KOPT-K1 (cell line): Measurements from ENCODE around the gene HDHD3.
"Not testable (repeated sequence)": the region's sequence is repeated elsewhere in the genome, so short reads cannot be mapped to it uniquely, and the experiment has no call there.

Experiments
- H3K27ac ChIP-seq: fragments of 200-600 bp; sonication (generic); 2 replicates; pipeline ENCODE4 v1.5.1; 2016; ENCODE audit warnings: antibody characterized with exemption, mild to moderate bottlenecking, low read depth, low read length; ENCODE audit not compliant: poor library complexity, severe bottlenecking
- H3K36me3 ChIP-seq: fragments of 200-600 bp; sonication (generic); 2 replicates; pipeline ENCODE4 v1.5.1; 2017; ENCODE audit warnings: antibody characterized with exemption, mild to moderate bottlenecking, low read length, moderate library complexity; ENCODE audit not compliant: insufficient read depth
- H3K9me3 ChIP-seq: fragments of 200-600 bp; sonication (generic); 2 replicates; pipeline ENCODE4 v1.5.1; 2017; ENCODE audit warnings: antibody characterized with exemption, low read length, mild to moderate bottlenecking; ENCODE audit not compliant: insufficient read depth, poor library complexity, severe bottlenecking

Gene HDHD3

GRCh38 chr9:113375057-113376023 is 1.4 kb downstream of the HDHD3 start:
- Histone ChIP-seq H3K27ac (no peak overlapping the region), H3K36me3 (peaks cover 26% of the 10 kb centered on the region), H3K9me3 (no peaks in the 10 kb centered on the region)

GRCh38 chr9:113373676-113374392 is 3.0 kb downstream of the HDHD3 start:
- Histone ChIP-seq H3K36me3 (peaks cover 26% of the 10 kb centered on the region), H3K27ac (no peak overlapping the region), H3K9me3 (no peaks in the 10 kb centered on the region)

GRCh38 chr9:113373256-113373655 is 3.5 kb downstream of the HDHD3 start:
- Histone ChIP-seq H3K36me3 (peaks cover 26% of the 10 kb centered on the region), H3K9me3 (no peaks in the 10 kb centered on the region), H3K27ac (no peak overlapping the region)

- H3K36me3 ChIP-seq: peaks cover 26% of the 10 kb centered on the region
- H3K9me3 ChIP-seq: no peaks in the 10 kb centered on the region
- no peak overlapping the region for H3K27ac ChIP-seq
Observed at GRCh38 chr9:113372059-113372458, 4.7 kb downstream of the HDHD3 start.

- no peak overlapping the region for H3K27ac ChIP-seq
- no peaks in the 10 kb centered on the region for H3K9me3 ChIP-seq
- peaks cover 26% of the 10 kb centered on the region for H3K36me3 ChIP-seq
Observed at GRCh38 chr9:113370806-113371325, 5.9 kb downstream of the HDHD3 start.

- no peaks in the 10 kb centered on the region for H3K9me3 ChIP-seq
Observed at GRCh38 chr9:113369855-113370140, 7.0 kb downstream of the HDHD3 start.

GRCh38 chr9:113368982-113369854 is 7.6 kb downstream of the HDHD3 start:
- no peaks in the 10 kb centered on the region for H3K9me3 ChIP-seq
- peaks cover 18% of the 10 kb centered on the region for H3K36me3 ChIP-seq
- H3K27ac ChIP-seq: no peak overlapping the region

More at GRCh38 chr9:113369855-113370140, 7.0 kb downstream of the HDHD3 start:
- Histone ChIP-seq H3K27ac (no peak overlapping the region), H3K36me3 (peaks cover 21% of the 10 kb centered on the region)

GRCh38 chr9:113368348-113368981 is 8.3 kb downstream of the HDHD3 start:
- no peaks in the 10 kb centered on the region for H3K9me3 ChIP-seq
- H3K27ac ChIP-seq: no peak overlapping the region
- peaks cover 10% of the 10 kb centered on the region; the same call in 1 of the 2 replicates for H3K36me3 ChIP-seq

- H3K36me3 ChIP-seq, H3K27ac ChIP-seq, H3K9me3 ChIP-seq: not testable (repeated sequence)
Observed at GRCh38 chr9:113365652-113366051, 11.1 kb downstream of the HDHD3 start.

- Histone ChIP-seq H3K36me3 (no peaks in the 10 kb centered on the region), H3K27ac (no peak overlapping the region), H3K9me3 (no peaks in the 10 kb centered on the region)
Observed at GRCh38 chr9:113364951-113365350, 11.8 kb downstream of the HDHD3 start.

GRCh38 chr9:113363336-113363735 is 13.4 kb downstream of the HDHD3 start:
- Histone ChIP-seq H3K36me3 (no peaks in the 10 kb centered on the region), H3K9me3 (no peaks in the 10 kb centered on the region), H3K27ac (no peak overlapping the region)

GRCh38 chr9:113361304-113362018 is 15.3 kb downstream of the HDHD3 start:
- no peak overlapping the region for H3K27ac ChIP-seq
- H3K36me3 ChIP-seq: no peaks in the 10 kb centered on the region
- H3K9me3 ChIP-seq: no peaks in the 10 kb centered on the region

- no peaks in the 10 kb centered on the region for H3K9me3 ChIP-seq
- H3K27ac ChIP-seq: no peak overlapping the region
- no peaks in the 10 kb centered on the region for H3K36me3 ChIP-seq
Observed at GRCh38 chr9:113360242-113360842, 16.4 kb downstream of the HDHD3 start.
